RCC 7860 (cell line): ENCODE results near the gene SLC1A4.
A peak's percentile ranks its signal among the peaks of the same experiment; 100 is the strongest.
"Not testable (repeated sequence)": the region's sequence is repeated elsewhere in the genome, so short reads cannot be mapped to it uniquely, and the experiment has no call there.

Experiments used
- DNase-seq: peaks from one replicate; pipeline ENCODE4 v3.0.0-alpha.2; 2015; ENCODE audit warnings: low spot score
- FAIRE-seq: peaks from 2 replicates; lab custom pipeline; 2012; peaks lifted over from hg19 to GRCh38; lab: Jason Lieb, UNC

Gene SLC1A4

DNA sequence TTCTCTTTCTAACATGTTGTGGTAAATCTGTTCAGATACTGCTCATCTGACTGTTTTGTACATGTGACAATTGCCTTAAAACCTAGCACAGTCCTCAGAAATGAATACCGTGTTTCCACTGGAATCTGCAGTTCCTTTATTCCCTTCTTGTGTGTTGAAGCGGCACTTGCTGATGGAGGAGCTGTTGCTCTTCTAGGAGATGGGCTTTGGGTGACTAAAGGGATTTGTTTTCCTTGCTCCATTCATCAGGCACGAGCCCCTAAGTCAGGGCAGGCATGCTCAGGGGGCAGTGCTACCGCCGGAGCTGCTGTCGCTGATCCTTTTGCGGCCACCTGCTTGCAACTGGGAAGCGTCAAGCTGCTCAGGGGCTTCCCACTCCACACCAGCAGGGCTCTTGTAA lies 34.5 kb downstream of the SLC1A4 start:
- FAIRE-seq (no peak), DNase-seq (no peak)

- DNase-seq, result peak; percentile 63
- no peak for FAIRE-seq
These were observed 35.1 kb downstream of the SLC1A4 start for GRCh38 chr2:65024149-65024829.

DNA sequence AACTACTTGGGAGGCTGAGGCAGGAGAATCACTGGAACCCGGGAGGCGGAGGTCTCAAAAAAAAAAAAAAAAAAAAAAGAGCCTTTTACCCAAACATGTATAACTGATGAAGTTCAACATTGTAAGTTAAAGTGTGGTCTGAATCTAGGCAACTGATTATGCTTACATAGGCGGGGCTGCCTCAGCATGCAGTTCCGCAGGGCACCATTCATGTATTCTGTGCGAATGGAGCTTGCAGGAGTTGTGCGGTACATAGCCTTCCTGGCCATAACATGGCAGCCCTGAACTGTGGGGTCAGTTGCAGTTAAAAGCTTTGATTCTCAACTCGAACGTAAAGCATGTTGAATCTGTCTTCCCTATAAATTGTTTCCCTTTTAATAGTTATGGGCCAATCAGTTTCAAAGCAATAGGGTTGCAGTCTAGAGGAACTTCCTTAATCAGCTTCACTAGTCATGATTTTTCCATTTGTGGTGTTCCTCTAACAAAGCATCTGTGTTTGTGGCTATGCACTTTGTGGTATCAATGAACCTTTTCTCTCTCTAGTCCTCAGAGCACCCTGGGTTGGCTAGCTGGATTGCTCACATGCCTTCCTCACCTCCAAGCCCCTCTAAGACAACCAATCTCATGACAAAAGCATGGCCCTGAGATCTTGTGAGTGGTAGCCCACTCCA lies 36.4 kb downstream of the SLC1A4 start:
- DNase-seq (no peak), FAIRE-seq (no peak)

DNA sequence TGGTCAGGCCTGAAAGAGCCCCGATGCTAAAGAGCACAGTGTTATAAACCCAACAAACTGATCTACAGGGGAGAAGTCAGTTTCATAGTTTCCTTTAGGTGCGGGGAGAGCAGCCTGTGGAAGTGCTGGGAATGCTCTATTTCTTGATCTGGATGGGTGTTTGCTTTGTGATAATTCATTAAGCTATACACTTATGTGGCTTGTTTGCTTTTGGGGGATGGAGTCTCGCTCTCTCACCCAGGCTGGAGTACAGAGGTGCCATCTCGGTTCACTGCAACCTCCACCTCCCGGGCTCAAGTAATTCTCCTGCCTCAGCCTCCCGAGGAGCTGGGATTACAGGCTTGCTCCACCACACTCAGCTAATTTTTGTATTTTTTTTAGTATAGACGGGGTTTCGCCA lies 37.0 kb downstream of the SLC1A4 start:
- DNase-seq (no peak), FAIRE-seq (no peak)

- FAIRE-seq, result no peak
- no peak for DNase-seq
These were observed 37.7 kb downstream of the SLC1A4 start for GRCh38 chr2:65026704-65027464.

DNA sequence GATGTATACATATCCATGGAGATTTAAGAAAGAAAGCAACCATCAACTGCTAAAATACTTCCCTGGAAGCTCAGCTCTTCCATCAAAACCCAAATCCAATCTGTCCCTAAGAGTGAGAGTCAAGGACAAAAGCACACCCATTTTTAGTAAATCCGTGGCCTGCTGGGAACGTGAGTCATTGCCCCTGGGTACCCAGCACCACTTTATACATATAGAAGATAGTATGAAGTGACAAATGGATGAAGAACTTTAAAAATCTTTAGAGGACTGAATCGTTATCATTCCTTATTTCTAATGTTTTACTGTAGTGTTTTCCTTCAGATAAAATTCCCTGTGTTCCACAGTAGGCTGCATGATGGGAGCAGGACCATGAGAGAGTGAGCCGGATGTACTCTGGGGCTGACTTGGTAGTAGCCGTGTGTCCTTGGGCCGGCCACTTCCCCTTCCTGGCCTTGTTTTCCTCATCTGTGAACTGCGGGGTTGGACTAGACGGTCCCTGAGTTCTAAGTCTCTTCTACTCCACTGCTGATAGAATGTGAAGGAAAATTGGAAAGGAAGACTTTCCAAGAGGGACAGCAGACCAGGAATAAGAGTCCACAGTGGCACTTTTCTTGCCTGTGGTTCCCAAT lies 38.5 kb downstream of the SLC1A4 start:
- DNase-seq, result no peak
- FAIRE-seq, result no peak

- DNase-seq, result no peak
- no peak for FAIRE-seq
These were observed 41.5 kb downstream of the SLC1A4 start for GRCh38 chr2:65030476-65031332.

GRCh38 chr2:65031341-65032018 lies 42.3 kb downstream of the SLC1A4 start:
- DNase-seq, result no peak
- FAIRE-seq, result no peak

DNA sequence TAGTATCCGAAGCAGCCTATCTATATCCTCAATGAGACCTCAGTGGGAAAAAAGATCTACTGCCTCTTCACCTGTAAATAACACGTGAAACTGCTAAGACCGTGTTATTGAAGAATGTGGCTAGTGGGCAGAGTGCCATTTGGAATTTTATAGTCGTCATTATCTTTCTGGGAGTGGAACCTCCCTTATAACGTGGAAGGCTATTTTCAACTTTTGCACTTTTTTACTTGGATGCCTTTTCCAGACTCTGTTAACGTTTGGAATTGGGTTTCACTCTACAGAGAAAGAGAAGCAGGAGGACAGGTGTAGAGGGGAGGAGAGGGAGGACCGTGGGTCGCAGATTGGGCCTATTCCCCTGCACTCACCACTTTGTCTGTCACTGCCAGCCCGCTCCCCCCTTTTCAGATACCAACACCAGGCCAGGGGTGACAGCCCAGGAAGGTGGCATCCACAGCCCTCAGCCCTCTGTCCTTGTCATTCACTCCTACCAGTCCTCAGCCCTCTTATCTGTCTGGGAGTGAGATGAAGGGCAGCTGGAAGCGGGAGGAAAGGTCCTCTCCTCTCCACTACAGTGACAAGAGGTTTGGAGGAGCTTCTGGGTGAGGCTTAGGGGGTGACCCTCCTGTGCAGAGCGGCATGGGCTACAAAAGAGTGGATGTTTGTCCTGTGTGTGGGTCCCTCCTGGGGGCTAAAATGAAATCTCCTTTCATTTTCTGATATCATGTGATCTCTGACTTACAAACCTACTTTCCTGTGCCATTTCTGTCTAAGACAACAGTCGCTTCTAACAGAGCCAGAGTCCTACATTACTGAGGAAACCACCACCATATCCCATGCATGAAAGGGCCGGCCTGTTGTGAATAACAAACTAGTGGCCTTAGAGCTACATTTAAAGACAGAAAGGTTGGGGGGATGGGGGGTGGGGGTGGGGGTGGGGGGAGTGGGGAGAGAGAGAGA lies 43.1 kb downstream of the SLC1A4 start:
- DNase-seq (no peak), FAIRE-seq (no peak)

GRCh38 chr2:65033178-65033577 lies 44.0 kb downstream of the SLC1A4 start:
- FAIRE-seq (no peak), DNase-seq (peak; percentile 23)

DNA sequence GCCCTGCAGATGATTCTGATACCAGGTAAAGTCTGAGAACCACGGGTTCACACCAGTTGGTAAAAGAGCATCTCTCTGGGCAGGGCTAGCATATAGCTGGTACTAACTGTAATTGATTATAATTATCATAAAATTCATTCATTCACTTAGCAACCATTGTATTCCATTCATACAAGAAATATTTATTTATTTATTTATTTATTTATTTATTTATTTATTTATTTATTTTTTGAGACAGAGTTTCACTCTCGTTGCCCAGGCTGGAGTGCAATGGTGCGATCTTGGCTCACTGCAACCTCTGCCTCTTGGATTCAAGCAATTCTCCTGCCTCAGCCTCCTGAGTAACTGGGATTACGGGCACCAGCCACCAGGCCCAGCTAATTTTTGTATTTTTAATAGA lies 44.5 kb downstream of the SLC1A4 start:
- FAIRE-seq, DNase-seq: not testable (repeated sequence)

- no peak for DNase-seq
- FAIRE-seq, result no peak
These were observed 46.2 kb downstream of the SLC1A4 start for GRCh38 chr2:65035351-65035943.

- FAIRE-seq (no peak), DNase-seq (no peak)
These were observed 48.0 kb downstream of the SLC1A4 start for GRCh38 chr2:65037178-65037577.

DNA sequence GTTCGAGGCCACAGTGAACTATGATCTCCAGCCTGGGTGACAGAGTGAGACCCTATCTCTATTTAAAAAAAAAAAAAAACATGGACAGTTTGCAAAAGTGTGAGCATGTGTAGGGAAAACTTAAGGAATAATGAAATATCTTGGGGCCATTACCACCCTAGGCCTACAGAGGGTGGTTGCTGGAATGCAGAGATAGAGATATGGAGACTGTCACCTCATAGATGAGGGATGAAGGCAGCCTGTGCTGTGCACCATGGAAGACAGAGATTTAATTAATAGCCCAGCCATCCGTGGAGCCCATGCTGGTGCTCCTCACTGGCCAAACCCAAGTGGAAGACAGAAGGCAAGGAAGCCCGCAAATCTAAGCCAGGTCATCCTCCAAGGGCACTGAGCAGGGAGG lies 50.4 kb downstream of the SLC1A4 start:
- FAIRE-seq (no peak), DNase-seq (no peak)

GRCh38 chr2:65040400-65041261 lies 51.4 kb downstream of the SLC1A4 start:
- FAIRE-seq, result peak; percentile 26
- peak; percentile 64 for DNase-seq

- FAIRE-seq, result no peak
- DNase-seq, result no peak
These were observed 53.8 kb downstream of the SLC1A4 start for GRCh38 chr2:65043001-65043400.

DNA sequence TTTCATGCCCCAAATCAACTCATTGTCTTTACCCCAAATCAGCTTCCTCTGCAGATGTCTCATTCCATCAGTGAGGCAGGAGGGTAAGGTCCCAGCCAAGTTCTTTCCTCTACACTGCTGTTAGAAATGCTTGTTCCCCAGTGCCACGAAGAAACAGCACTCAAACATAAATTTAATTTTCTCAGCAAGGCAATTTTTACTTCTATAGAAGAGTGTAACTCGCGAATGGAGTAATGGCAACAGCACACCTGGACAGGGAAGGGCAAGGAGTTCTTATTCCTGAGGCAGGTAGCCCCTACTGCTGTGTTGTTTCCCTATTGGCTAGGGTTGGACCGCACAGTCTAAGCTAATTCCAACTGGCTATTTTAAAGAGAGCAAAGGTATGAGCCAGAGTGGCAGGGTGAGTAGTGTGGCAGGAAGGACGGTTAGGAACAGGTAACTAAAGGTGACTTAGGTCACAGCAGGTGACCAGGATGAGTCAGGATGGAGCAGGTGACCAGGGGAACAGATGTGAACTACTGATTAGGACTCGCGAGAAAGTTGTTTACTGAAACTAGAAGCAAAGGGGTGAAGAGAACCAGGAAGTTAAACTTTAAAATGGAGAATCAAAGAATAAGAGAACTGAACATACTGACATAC lies 55.0 kb downstream of the SLC1A4 start:
- FAIRE-seq (no peak), DNase-seq (no peak)
